ENCODE results near the gene SULF2.

Gene SULF2

GRCh38 chr20:47672886-47673670 is 112.2 kb downstream of the SULF2 start:
- DNase-seq (ENCODE audit: extremely low read depth in 1 of 2, low read depth in 1 of 2) = no peak

GRCh38 chr20:47672166-47672565 is 113.1 kb downstream of the SULF2 start:
- no peak for DNase-seq (ENCODE audit: extremely low read depth in 1 of 2, low read depth in 1 of 2)

DNA sequence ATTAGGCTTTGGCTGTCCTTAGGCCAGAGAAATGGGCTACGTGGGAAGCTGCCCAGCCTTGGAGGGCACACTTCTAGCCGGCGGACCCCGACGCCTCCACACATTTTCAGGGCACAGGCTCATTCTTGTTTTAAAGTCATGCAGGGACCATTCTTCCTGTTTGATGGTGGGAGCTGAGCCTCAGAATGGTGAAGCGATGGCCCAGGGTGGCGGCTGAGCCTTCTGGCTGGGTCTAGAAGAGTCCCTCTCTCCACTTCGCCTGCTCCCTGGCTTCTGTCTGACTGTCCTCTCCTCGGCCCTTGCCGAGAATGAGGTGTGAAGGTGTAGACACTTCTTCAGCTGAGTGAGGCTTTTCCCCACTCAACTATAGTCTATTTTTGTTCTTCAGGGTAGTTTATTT is 114.4 kb downstream of the SULF2 start:
- DNase-seq (ENCODE audit: extremely low read depth in 1 of 2, low read depth in 1 of 2) = no peak

DNA sequence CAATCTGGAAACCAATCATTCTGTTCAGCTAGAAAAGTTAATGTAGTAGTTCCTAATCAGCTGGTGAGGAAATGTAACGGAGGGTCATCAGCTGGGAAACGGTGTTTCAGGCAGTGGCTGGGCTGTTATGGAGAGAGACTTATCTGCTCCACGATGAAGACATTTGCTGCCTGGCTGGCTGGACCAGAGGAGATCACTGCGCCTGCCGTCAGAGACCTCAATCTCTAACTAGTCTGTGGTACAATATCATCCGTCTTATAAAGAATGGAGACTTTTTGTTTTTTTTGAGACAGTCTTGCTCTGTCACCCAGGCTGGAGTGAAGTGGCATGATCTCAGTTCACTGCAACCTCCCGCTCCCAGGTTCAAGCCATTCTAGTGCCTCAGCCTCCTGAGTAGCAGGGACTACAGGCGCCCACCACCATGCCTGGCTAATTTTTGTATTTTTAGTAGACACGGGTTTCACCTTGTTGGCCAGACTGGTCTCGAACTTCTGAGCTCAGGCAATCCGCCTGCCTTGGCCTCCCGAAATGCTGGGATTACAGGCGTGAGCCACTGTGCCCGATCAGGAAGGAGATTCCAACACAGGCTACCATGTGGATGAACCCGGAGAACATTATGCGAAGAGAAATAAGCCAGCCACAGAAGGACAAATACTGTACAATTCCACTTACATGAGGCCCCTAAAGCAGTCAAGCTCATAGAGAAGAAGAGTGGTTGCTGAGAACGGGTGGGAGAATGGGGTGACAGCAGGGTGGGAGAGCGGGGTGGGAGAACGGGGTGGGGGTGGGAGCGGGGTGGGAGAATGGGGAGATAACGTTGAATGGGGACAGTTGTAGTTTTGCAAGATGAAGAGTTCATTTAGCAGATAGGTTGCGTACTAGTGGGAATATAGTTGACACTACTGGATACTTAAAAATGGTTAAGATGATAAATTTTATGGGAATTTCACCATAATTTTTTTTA is 115.1 kb downstream of the SULF2 start:
- DNase-seq (ENCODE audit: extremely low read depth in 1 of 2, low read depth in 1 of 2) = no peak

- no peak for DNase-seq (ENCODE audit: extremely low read depth in 1 of 2, low read depth in 1 of 2)
Observed at GRCh38 chr20:47669489-47669888, 115.8 kb downstream of the SULF2 start.

DNA sequence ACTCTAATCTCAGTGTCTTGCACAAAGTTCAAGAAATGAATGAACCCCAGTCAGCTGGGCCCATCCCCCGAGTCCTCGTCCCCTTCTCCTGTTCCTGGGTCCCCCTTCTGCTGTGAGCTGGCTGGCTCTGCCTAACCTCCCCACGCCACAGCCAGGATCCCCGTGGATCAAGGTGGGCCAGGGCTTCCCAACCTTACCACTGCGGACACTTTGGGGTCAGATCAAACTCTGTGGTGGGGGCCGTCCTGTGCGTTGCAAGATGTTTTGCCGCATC is 116.2 kb downstream of the SULF2 start:
- DNase-seq (ENCODE audit: extremely low read depth in 1 of 2, low read depth in 1 of 2) = no peak

GRCh38 chr20:47668313-47669151 is 116.7 kb downstream of the SULF2 start:
- no peak for DNase-seq (ENCODE audit: extremely low read depth in 1 of 2, low read depth in 1 of 2)

- no peak for DNase-seq (ENCODE audit: extremely low read depth in 1 of 2, low read depth in 1 of 2)
Observed at GRCh38 chr20:47667531-47668312, 117.6 kb downstream of the SULF2 start.

GRCh38 chr20:47667086-47667485 is 118.2 kb downstream of the SULF2 start:
- no peak for DNase-seq (ENCODE audit: extremely low read depth in 1 of 2, low read depth in 1 of 2)

DNA sequence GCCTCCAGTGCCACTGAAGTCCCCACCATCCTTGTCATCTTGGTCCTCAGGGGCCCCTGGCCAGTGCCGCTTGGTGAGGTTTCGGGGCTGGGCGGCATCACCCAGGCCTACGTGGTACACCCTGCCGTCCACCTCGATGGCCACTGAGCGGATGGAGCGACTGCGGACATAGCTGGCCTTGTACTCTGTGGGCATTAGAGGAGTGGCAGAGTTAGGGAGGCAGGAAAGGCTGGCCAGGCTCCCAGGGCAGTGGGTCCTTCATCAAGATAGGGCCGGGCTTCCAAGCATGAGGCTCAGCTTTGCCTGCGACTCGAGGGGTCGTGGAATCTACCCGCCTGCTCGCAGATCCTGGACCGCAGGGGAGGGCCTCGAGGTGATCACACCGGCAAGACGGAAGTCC is 119.0 kb downstream of the SULF2 start:
- DNase-seq (ENCODE audit: extremely low read depth in 1 of 2, low read depth in 1 of 2) = no peak

- no peak for DNase-seq (ENCODE audit: extremely low read depth in 1 of 2, low read depth in 1 of 2)
Observed at GRCh38 chr20:47665221-47665991, 119.9 kb downstream of the SULF2 start.

GRCh38 chr20:47664744-47665143 is 120.5 kb downstream of the SULF2 start:
- DNase-seq (ENCODE audit: extremely low read depth in 1 of 2, low read depth in 1 of 2) = no peak

- no peak for DNase-seq (ENCODE audit: extremely low read depth in 1 of 2, low read depth in 1 of 2)
Observed at GRCh38 chr20:47664068-47664437, 121.2 kb downstream of the SULF2 start.

DNA sequence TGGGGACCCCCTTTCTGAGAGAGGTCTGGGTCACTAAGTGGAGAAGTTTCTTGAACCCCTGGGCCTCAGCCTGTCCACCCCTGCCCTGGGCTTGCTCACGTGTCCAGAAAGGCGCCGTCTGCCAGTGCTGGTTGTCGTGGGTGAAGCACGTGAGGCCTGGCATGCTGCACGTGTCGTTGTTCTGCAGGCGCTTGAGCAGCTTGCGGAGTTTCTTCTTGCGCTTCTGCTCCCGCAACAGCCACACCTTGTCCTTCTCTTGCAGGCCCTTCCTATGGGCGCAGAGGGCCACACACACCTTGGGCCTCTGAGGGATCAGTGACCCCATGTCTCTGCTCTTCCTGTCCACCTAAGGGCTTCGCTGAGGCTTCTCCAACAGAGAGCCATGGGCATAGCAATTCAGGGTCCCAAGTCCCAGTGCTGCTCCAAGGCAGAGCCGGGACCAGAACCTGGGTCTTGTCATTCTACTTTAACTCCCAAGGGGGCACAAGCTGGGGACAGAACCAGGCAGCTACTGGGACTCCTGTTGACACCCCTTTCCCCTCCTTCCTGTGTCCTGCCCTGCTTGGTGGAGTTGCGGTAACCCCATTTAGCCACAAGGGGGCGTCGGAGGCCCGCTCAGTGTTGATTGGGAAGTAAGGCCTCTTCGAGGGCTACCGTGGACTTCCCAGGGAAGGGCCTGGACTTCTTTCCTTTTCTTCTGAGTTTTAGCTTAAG is 121.8 kb downstream of the SULF2 start:
- DNase-seq (ENCODE audit: extremely low read depth in 1 of 2, low read depth in 1 of 2) = peak; percentile 34 to 37

GRCh38 chr20:47662483-47663353 is 122.6 kb downstream of the SULF2 start:
- no peak for DNase-seq (ENCODE audit: extremely low read depth in 1 of 2, low read depth in 1 of 2)

GRCh38 chr20:47661714-47662113 is 123.6 kb downstream of the SULF2 start:
- DNase-seq (ENCODE audit: extremely low read depth in 1 of 2, low read depth in 1 of 2) = no peak

GRCh38 chr20:47660983-47661700 is 124.1 kb downstream of the SULF2 start:
- no peak for DNase-seq (ENCODE audit: extremely low read depth in 1 of 2, low read depth in 1 of 2)

GRCh38 chr20:47660602-47660905 is 124.7 kb downstream of the SULF2 start:
- DNase-seq (ENCODE audit: extremely low read depth in 1 of 2, low read depth in 1 of 2) = no peak
